Activated CD4-positive, alpha-beta T cell treated with anti-CD3 and anti-CD28 coated beads, Interleukin-2, amount 50 U/mL, for 16 hours (primary cell): ENCODE results near the gene EML6.

Experiments
- DNase-seq: peaks from one replicate; pipeline ENCODE4 v3.0.0-alpha.2; 2020

The EML6 gene

GRCh38 chr2:54708584-54709335 is 14.7 kb upstream of the EML6 start:
- DNase-seq, result no peak

GRCh38 chr2:54709336-54709809 is 14.1 kb upstream of the EML6 start:
- DNase-seq, result no peak

- DNase-seq, result no peak
Observed at GRCh38 chr2:54710216-54710615, 13.2 kb upstream of the EML6 start.

GRCh38 chr2:54712516-54712915 is 10.9 kb upstream of the EML6 start:
- DNase-seq, result no peak

- no peak for DNase-seq
Observed at GRCh38 chr2:54714996-54715395, 8.5 kb upstream of the EML6 start.

GRCh38 chr2:54716375-54716774 is 7.1 kb upstream of the EML6 start:
- DNase-seq, result no peak

GRCh38 chr2:54720563-54720962 is 2.9 kb upstream of the EML6 start:
- DNase-seq, result no peak

GRCh38 chr2:54722641-54723040 is 821 bp upstream of the EML6 start:
- DNase-seq, result no peak

GRCh38 chr2:54723996-54724559 is 616 bp downstream of the EML6 start:
- DNase-seq, result peak; percentile 23

GRCh38 chr2:54724560-54725342 is 1.3 kb downstream of the EML6 start:
- peak; percentile 17 for DNase-seq

- DNase-seq, result no peak
Observed at GRCh38 chr2:54725343-54726099, 2.1 kb downstream of the EML6 start.

GRCh38 chr2:54726431-54726830 is 3.0 kb downstream of the EML6 start:
- DNase-seq, result no peak

- DNase-seq, result no peak
Observed at GRCh38 chr2:54726940-54727339, 3.5 kb downstream of the EML6 start.

GRCh38 chr2:54728669-54729120 is 5.2 kb downstream of the EML6 start:
- DNase-seq, result no peak

- DNase-seq, result no peak
Observed at GRCh38 chr2:54735636-54736035, 12.2 kb downstream of the EML6 start.

- DNase-seq, result no peak
Observed at GRCh38 chr2:54738281-54738680, 14.8 kb downstream of the EML6 start.

- DNase-seq, result no peak
Observed at GRCh38 chr2:54740333-54740732, 16.9 kb downstream of the EML6 start.

GRCh38 chr2:54741250-54741649 is 17.8 kb downstream of the EML6 start:
- no peak for DNase-seq

GRCh38 chr2:54750040-54750439 is 26.6 kb downstream of the EML6 start:
- DNase-seq, result no peak

- no peak for DNase-seq
Observed at GRCh38 chr2:54752439-54752838, 29.0 kb downstream of the EML6 start.

GRCh38 chr2:54755641-54756326 is 32.3 kb downstream of the EML6 start:
- DNase-seq, result no peak

- peak; percentile 10 for DNase-seq
Observed at GRCh38 chr2:54757500-54757899, 34.0 kb downstream of the EML6 start.
